NOMO-1 treated with DMSO at 0.1 percent for 48 hours (cell line): Measurements from ENCODE around the gene FLRT1.

Experiments
- DNase-seq: peaks from one replicate; lab custom pipeline; 2025; ENCODE audit not compliant: unreplicated experiment; lab: John Stamatoyannopoulos, UW

The FLRT1 gene

DNA sequence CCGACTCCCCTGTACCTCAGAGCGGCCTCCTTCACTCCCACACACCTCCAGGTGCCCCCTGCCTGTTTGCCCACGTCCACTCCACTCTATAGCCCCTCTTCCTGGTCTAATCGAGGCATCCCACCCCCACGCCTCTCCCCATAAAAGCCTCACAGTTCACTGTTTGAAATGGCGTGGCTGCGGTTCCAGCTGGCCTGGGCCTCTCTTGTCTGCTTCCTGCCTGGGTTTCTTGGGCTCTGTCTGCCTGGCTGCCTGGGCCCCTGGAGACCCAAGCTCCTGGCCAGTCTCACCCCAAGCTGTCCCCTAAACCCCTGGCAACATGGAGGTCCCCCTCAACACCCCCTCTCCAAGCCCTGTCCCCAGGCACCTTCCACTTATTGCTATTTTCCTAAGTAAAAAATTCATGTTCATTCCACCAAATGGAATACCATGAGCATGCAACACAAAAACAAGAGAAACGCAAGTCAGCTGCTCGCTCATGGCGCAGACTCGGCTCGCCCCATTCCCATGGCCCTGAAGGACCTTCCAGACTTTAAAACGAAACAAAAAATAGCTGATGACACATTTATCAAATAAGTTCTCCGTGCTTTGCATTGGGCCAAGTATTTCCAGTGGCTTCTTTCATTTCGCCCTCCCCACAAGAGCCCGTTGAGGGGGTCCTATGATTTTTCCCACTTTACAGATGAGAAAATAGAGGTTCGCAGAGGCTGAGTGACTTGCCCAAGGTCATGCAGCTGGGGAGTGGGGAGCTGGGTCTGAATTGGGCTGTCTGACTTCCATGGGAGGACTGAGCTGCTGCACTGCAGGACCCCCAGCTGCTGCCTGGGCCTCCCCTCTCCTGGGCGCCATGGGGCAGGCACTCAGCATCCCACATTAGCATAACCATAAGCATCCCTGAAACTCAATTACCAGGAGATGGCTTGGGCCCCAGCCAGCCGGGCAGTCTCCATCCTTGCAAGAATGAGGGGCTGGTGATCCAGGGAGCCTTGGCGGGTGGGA is 11.7 kb upstream of the FLRT1 start:
- no peak for DNase-seq

DNA sequence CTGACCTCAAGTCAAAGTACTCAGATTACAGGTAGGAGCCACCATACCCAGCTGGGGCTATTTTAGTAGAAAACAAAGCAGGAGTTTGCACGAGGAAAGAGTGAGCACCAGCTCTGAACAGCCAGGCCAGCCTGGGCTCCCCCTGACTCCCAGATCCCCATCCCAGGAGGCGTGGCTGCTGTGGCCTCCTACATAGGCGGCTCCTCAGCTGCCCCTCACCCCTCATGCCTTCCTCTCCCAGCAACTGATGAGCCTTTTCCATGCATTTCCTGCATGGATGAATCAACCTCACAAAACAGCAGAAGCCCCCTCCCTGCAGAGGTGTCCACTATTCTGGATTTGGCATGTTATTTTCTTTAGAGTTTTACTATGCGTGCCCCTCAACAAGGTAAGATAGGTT is 10.5 kb upstream of the FLRT1 start:
- DNase-seq, result no peak

DNA sequence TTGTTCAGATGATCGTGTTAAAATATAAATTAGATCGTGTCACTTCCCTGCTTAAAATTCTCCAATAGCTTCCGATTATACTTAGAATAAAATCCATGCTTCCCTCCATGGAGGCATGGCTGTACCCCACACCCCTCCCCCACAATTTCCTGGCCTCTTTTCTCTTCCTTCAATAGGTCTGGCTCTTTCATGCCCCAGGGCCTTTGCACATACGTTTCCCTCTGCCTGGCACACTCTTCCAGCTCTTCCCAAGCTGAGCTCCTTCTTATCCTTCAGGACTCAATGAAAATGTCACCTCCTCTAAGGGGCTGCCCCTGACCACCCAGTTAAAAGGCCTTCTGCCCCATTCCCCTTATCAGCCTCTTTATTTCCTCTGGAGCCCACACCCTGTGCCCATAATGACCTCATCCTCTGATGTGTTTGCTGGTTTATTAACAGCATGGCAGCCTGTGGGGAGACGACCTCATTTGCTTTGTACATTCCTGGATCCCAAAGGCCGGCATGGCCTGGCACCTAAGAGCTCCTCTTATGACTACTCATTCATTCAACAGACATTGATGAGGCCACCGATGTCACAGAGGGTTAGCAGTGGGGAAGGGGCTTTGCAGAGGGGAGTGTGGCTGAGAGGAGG is 9.0 kb upstream of the FLRT1 start:
- DNase-seq, result no peak

GRCh38 chr11:64027651-64028397 is 7.9 kb upstream of the FLRT1 start:
- peak; percentile 92 for DNase-seq

- DNase-seq, result peak; percentile 39
Observed at GRCh38 chr11:64028398-64029115, 7.2 kb upstream of the FLRT1 start.

DNA sequence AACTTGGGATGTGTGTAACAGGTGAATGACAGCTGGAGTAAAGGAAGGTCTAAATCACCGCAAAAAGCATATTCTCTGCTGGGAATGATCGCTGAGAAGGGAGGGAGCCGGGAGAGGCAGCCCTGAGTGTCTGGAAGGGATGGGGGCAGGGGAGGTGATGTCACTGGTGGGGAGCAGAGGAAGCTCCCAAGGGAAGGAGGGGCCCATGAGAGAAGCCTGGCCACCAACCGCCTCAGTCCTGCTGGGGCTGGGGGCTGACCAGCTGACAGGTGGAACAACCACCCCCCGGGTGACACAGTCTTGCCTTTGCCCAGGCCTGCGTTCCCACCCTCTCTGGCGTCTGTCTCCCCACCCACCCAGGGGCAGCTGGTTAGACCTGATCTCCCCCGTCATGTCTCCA is 6.0 kb upstream of the FLRT1 start:
- DNase-seq, result no peak

DNA sequence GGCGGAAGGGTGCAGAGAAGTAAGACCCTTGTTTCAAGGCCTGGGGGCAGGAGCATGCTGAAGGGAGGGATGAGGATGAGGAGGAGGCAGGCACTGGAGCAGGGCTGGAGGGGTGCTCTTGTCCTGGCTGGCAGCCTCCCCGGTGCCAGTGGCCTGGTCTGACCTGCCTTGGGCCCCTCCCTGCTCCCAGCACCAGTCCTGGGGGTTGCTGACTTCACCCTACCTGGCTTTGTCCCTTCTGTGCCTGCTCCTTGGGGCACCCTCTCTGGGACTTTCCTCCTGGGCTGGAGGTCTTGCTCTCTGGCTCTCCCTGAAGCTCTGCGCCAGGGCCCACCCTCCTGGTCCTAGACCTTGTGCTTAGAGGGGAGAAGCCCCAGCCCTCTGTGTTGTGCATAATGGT is 4.7 kb upstream of the FLRT1 start:
- DNase-seq, result no peak

GRCh38 chr11:64032050-64032449 is 3.7 kb upstream of the FLRT1 start:
- no peak for DNase-seq

GRCh38 chr11:64034411-64034811 is 1.3 kb upstream of the FLRT1 start:
- DNase-seq, result no peak

DNA sequence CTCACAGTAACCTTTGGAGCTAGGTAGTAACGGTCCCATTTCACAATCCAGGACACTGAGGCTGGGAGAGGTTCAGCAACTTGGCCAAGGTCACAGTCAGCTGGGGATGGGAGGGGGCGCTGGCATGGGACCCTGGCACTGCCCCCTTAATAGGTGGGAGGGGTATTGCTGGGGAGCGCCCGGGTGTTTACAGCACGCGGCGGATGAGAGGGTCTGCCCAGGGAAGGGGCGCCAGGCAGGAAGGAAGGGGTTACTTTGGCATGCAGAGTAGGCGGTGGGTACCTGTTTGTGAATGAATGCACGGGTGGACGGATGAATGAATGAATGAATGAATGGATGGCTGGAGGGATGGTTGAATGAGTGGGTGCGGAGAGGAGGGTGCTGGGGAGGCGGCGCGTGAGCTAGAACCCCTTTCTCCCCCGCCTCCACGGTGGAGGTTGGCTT is 628 bp upstream of the FLRT1 start:
- DNase-seq, result no peak

DNA sequence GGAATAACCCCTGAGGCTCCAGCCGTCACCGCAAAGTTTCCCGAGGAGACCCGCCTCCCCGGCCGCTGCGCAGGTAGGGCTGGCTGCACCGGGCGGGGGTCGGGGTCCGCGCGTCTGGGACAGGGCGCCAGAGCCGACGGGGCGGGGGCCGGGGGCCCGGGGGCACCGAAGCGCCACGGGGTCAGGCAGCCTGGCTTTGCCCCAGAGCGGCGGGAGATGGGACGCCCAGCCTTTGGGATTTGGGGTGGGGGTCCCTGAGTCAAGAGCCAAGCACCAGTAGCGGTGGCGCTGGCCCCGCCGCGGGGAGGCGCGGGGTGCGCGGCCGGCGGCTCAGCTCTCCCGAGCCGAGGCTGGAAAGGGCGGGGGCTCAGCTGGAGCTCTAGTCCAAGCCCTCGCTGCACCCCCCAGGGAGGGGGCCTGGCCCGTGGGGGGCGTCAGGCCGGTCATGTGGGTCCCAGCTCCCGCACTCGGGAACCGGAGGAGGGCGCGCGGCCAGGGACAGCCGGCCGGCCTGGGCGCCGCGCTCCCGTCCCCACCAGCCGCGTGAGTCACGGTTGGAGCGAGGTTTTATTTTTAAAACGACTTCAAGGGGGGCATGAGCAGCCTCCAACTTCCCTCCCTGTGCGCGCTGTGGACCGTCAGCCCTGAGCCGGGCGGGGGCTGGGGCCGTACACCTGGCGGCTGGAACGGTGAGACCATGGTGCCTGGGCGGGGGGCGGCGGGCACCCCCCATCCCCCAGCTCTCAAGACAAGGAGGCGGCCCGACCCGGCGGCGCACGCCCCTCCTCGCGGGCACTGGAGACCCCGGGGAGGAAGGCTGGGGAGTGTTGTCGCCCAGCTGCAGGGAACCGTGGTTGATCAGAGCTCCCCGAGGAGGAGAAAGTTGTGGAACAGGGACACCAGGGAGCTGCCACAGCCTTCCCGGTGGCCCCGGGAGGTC is 626 bp downstream of the FLRT1 start:
- peak; percentile 34 for DNase-seq

- DNase-seq, result no peak
Observed at GRCh38 chr11:64037027-64037634, 1.4 kb downstream of the FLRT1 start.

GRCh38 chr11:64038500-64038899 is 2.8 kb downstream of the FLRT1 start:
- DNase-seq, result no peak

DNA sequence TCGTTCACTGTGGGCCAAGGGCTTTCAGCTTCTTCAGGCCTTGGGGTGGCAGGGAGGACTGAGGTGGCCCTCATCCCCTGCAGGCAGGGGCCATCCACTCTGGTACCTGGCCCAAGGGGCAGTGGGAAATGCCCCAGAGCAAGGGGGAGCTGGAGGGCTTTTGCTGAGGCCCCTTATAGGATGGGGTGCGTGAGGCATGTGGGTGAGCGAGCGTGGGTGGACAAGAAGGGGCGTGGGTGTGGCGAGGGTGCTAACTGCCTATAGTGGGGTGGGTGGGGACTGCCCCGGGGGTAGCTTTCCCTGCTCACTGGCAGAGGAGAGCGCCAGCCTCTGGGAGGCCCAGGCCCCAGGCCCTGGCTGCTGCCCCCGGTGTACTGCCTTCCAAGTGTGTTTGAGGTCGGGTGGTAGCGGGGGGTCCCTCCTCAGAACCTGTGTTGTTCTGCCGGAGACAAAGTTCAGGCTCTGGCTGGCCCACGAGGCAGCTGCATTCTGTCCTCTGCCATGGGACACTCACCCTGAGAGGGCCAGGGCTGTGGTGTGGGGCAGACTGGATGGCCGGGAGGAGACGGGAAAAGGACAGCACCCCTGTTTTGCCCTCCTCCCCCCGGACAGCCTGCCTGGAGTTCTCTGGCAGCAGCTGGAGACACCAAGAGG is 3.4 kb downstream of the FLRT1 start:
- DNase-seq, result no peak

DNA sequence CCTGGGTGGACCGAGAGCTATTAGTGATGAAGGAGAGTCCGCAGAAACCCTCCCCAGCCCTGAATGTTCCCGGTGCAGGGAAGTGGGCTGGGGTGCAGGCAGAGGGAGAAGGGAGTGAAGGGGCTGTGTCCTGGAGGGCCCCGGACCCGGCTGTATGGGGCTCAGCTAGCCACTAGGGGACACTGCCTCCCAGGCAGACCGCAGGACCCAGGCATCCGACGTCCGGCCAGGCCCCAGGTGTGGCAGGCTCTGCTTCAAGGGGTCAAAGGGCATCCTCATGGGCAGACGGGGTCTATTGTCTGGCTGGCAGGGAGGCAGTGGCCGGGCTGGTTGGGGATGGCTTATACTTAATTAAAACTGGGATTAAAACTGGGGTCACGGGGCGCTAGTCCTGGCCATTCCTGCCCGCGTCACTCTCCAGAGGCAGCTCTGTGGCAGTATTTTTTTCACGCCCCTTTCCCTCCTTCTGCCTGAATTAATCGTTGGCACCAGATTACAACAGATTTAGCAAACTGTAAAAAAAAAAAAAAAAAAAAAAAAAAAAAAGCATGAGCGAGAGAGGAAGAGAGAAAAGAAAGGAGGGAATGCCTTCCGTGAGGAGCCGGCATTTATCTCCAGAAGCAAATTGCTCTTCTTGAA is 5.1 kb downstream of the FLRT1 start:
- no peak for DNase-seq

- DNase-seq, result no peak
Observed at GRCh38 chr11:64041846-64042245, 6.1 kb downstream of the FLRT1 start.

- DNase-seq, result no peak
Observed at GRCh38 chr11:64042301-64042700, 6.6 kb downstream of the FLRT1 start.

- DNase-seq, result no peak
Observed at GRCh38 chr11:64043545-64043944, 7.8 kb downstream of the FLRT1 start.
